ENCODE results near the gene LRRC8B.

DNA sequence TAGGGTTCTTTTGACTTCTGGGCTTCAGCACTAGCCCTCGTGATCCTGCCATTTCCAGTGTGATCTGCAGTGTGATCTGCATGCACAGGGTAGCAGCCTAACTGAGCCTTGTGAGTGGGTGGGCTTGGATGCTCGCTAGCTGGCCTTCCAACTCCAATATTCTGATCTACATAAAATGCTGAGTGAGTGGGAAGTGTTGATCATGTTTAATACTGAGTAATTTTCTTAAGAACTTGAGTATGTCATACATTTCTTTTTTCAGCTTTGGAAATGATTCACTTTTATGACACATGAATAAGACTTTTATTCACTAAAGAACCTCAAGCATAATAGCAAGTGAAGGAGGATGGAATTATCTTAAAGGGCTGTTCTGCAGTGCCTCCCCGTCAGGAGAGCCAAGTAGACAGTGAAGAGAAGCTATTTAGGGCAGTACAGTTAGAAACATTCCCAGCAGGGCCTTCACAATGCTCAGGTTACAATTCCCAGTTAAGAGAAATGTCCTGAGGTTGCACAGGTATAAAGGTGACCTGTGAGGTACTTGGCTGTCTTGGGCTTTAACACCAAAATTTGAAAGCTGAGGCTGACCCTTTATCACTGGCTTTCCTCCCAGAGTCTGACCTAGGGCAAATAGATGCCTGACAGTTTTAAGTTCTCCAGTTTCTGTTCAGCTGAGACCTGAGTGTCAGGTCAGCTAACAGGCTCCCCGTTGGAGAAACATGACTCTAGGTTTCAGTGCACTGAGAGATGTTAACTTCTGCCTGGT lies 79.2 kb downstream of the LRRC8B start:
- TF ChIP-seq EZH2 (IDR thresholded peaks at IDR 0.05; ENCODE audit: insufficient read depth, poor library complexity, severe bottlenecking) (no peak), EZH2phosphoT487 (IDR thresholded peaks at IDR 0.05; ENCODE audit: insufficient read depth, low read depth) (no peak)

Measured in GM23248 (cell line).